ENCODE data around the gene MYO19. TPM values are rescaled to one million over a fixed set of nuclear protein-coding genes. Genes with fewer than 3 reads are reported as not detected.
"Not testable (repeated sequence)": the region's sequence is repeated elsewhere in the genome, so short reads cannot be mapped to it uniquely, and the experiment has no call there.

MYO19 gene
- total RNA-seq, 1 donor from 2014 or later, result 62.3 TPM

- DNase-seq (ENCODE audit: extremely low read depth, low read depth, low spot score), result no peak
Observed at GRCh38 chr17:36532435-36532975, 2.2 kb downstream of the MYO19 start.

GRCh38 chr17:36529121-36529520, 5.5 kb downstream of the MYO19 start:
- no peak for DNase-seq (ENCODE audit: extremely low read depth, low read depth, low spot score)

- no peak for DNase-seq (ENCODE audit: extremely low read depth, low read depth, low spot score)
Observed at GRCh38 chr17:36527621-36528250, 6.9 kb downstream of the MYO19 start.

GRCh38 chr17:36525888-36526287, 8.8 kb downstream of the MYO19 start:
- no peak for DNase-seq (ENCODE audit: extremely low read depth, low read depth, low spot score)

- no peak for DNase-seq (ENCODE audit: extremely low read depth, low read depth, low spot score)
Observed at GRCh38 chr17:36525113-36525512, 9.6 kb downstream of the MYO19 start.

- DNase-seq (ENCODE audit: extremely low read depth, low read depth, low spot score), result no peak
Observed at GRCh38 chr17:36524428-36524876, 10.2 kb downstream of the MYO19 start.

GRCh38 chr17:36523113-36523512, 11.6 kb downstream of the MYO19 start:
- DNase-seq (ENCODE audit: extremely low read depth, low read depth, low spot score), result no peak

- DNase-seq (ENCODE audit: extremely low read depth, low read depth, low spot score), result no peak
Observed at GRCh38 chr17:36515837-36516236, 18.8 kb downstream of the MYO19 start.

- DNase-seq (ENCODE audit: extremely low read depth, low read depth, low spot score), result no peak
Observed at GRCh38 chr17:36514856-36515255, 19.8 kb downstream of the MYO19 start.

GRCh38 chr17:36512641-36513040, 22.0 kb downstream of the MYO19 start:
- DNase-seq (ENCODE audit: extremely low read depth, low read depth, low spot score), result no peak

- DNase-seq (ENCODE audit: extremely low read depth, low read depth, low spot score), result no peak
Observed at GRCh38 chr17:36511216-36511615, 23.5 kb downstream of the MYO19 start.

GRCh38 chr17:36510636-36511035, 24.0 kb downstream of the MYO19 start:
- DNase-seq (ENCODE audit: extremely low read depth, low read depth, low spot score), result no peak

GRCh38 chr17:36509272-36509985, 25.2 kb downstream of the MYO19 start:
- no peak for DNase-seq (ENCODE audit: extremely low read depth, low read depth, low spot score)

GRCh38 chr17:36508439-36508838, 26.2 kb downstream of the MYO19 start:
- not testable (repeated sequence) for DNase-seq (ENCODE audit: extremely low read depth, low read depth, low spot score)

GRCh38 chr17:36507266-36507665, 27.4 kb downstream of the MYO19 start:
- DNase-seq (ENCODE audit: extremely low read depth, low read depth, low spot score), result no peak

- no peak for DNase-seq (ENCODE audit: extremely low read depth, low read depth, low spot score)
Observed at GRCh38 chr17:36506831-36507230, 27.8 kb downstream of the MYO19 start.

GRCh38 chr17:36506249-36506826, 28.3 kb downstream of the MYO19 start:
- DNase-seq (ENCODE audit: extremely low read depth, low read depth, low spot score), result no peak

GRCh38 chr17:36505171-36505570, 29.5 kb downstream of the MYO19 start:
- no peak for DNase-seq (ENCODE audit: extremely low read depth, low read depth, low spot score)

- DNase-seq (ENCODE audit: extremely low read depth, low read depth, low spot score), result no peak
Observed at GRCh38 chr17:36504156-36504545, 30.5 kb downstream of the MYO19 start.

GRCh38 chr17:36503456-36504155, 31.1 kb downstream of the MYO19 start:
- DNase-seq (ENCODE audit: extremely low read depth, low read depth, low spot score), result no peak

- DNase-seq (ENCODE audit: extremely low read depth, low read depth, low spot score), result no peak
Observed at GRCh38 chr17:36501963-36502362, 32.7 kb downstream of the MYO19 start.
